Effector CD4-positive, alpha-beta T cell (primary cell): ENCODE data around the gene PHKB.

Source experiments
- DNase-seq: peaks from one replicate; pipeline ENCODE4 v3.0.0-alpha.2; 2020

The PHKB gene

GRCh38 chr16:47574091-47575054, 113.2 kb downstream of the PHKB start:
- DNase-seq: no peak

- no peak for DNase-seq
These were observed 115.9 kb downstream of the PHKB start for GRCh38 chr16:47577029-47577428.

GRCh38 chr16:47578033-47578432, 116.9 kb downstream of the PHKB start:
- DNase-seq: no peak

- DNase-seq: no peak
These were observed 117.4 kb downstream of the PHKB start for GRCh38 chr16:47578573-47578972.

GRCh38 chr16:47581114-47581513, 120.0 kb downstream of the PHKB start:
- DNase-seq: no peak

- DNase-seq: no peak
These were observed 123.5 kb downstream of the PHKB start for GRCh38 chr16:47584464-47585225.

- no peak for DNase-seq
These were observed 125.0 kb downstream of the PHKB start for GRCh38 chr16:47586121-47586520.

GRCh38 chr16:47590472-47590871, 129.3 kb downstream of the PHKB start:
- DNase-seq: no peak

- DNase-seq: no peak
These were observed 131.1 kb downstream of the PHKB start for GRCh38 chr16:47592232-47592631.

GRCh38 chr16:47599512-47599911, 138.4 kb downstream of the PHKB start:
- no peak for DNase-seq

GRCh38 chr16:47600376-47600775, 139.2 kb downstream of the PHKB start:
- DNase-seq: no peak

GRCh38 chr16:47604306-47604705, 143.2 kb downstream of the PHKB start:
- DNase-seq: no peak

GRCh38 chr16:47611042-47611441, 149.9 kb downstream of the PHKB start:
- no peak for DNase-seq

- no peak for DNase-seq
These were observed 150.8 kb downstream of the PHKB start for GRCh38 chr16:47611848-47612493.

- DNase-seq: no peak
These were observed 151.6 kb downstream of the PHKB start for GRCh38 chr16:47612711-47613110.

GRCh38 chr16:47613251-47613650, 152.1 kb downstream of the PHKB start:
- DNase-seq: no peak

- DNase-seq: no peak
These were observed 156.6 kb downstream of the PHKB start for GRCh38 chr16:47617732-47618131.

GRCh38 chr16:47622451-47623176, 161.5 kb downstream of the PHKB start:
- no peak for DNase-seq

GRCh38 chr16:47624563-47624962, 163.4 kb downstream of the PHKB start:
- DNase-seq: no peak

GRCh38 chr16:47625115-47625567, 164.0 kb downstream of the PHKB start:
- no peak for DNase-seq

- no peak for DNase-seq
These were observed 165.1 kb downstream of the PHKB start for GRCh38 chr16:47626246-47626645.

- no peak for DNase-seq
These were observed 166.0 kb downstream of the PHKB start for GRCh38 chr16:47627085-47627639.
